K562 (cell line): ENCODE measurements around the gene OR52J3. TPM values are rescaled to one million over a fixed set of nuclear protein-coding genes. Genes with fewer than 3 reads are reported as not detected.

Source experiments
- E2F5 ChIP-seq: sonication (generic); formaldehyde crosslinking; IDR thresholded peaks from 2 replicates; pipeline ENCODE4 v1.8.0; 2022; ENCODE audit warnings: mild to moderate bottlenecking, missing genetic modification reagents
- FOXO4 ChIP-seq: fragments of 450-650 bp; formaldehyde crosslinking; IDR thresholded peaks from 2 replicates; pipeline ENCODE4 v1.4.0; 2020; ENCODE audit warnings: mild to moderate bottlenecking, moderate library complexity
- GATAD2A ChIP-seq: fragments of 450-650 bp; IDR thresholded peaks from 2 replicates; pipeline ENCODE4 v1.6.1; 2017
- MYC ChIP-seq, 2 experiments: fragments of 250-450 bp in 1 of 2; sonication (Bioruptor Pico) in 1 of 2; IDR thresholded peaks; 2 replicates each; pipeline versions ENCODE4 v1.5.1 to v1.6.1; 2012 to 2021; ENCODE audit warnings: low read depth in 2 of 2, borderline replicate concordance in 1 of 2, improper control_type of control experiment in 1 of 2, low read length in 1 of 2, mild to moderate bottlenecking in 1 of 2, moderate library complexity in 1 of 2
- SRSF7 ChIP-seq: fragments of 200-400 bp; formaldehyde crosslinking; optimal IDR thresholded peaks from 2 replicates; pipeline ENCODE3; 2017; ENCODE audit warnings: mild to moderate bottlenecking, low read depth, low read length
- THAP12 ChIP-seq: fragments of 250-450 bp; sonication (Bioruptor Pico); IDR thresholded peaks from 2 replicates; pipeline ENCODE4 v1.9.0; 2021; ENCODE audit warnings: mild to moderate bottlenecking, inconsistent platforms
- TOE1 ChIP-seq, 2 experiments: fragments of 450-650 bp in 1 of 2; sonication (generic) in 1 of 2; formaldehyde crosslinking in 1 of 2; IDR thresholded peaks; 2 replicates each; pipeline versions ENCODE4 v1.7.1 to v1.8.0; 2016 to 2022; ENCODE audit warnings: borderline replicate concordance in 2 of 2, mild to moderate bottlenecking in 2 of 2, antibody characterized with exemption in 1 of 2, inconsistent platforms in 1 of 2, low read depth in 1 of 2, missing genetic modification reagents in 1 of 2, moderate library complexity in 1 of 2
- ZBTB40 ChIP-seq, 2 experiments: fragments of 450-650 bp in 1 of 2; sonication (generic) in 1 of 2; formaldehyde crosslinking in 1 of 2; IDR thresholded peaks; 2 replicates each; pipeline versions ENCODE4 v1.7.1 to v1.9.0; 2016 to 2022; ENCODE audit warnings: inconsistent platforms in 1 of 2, mild to moderate bottlenecking in 1 of 2, missing genetic modification reagents in 1 of 2
- ZNF395 ChIP-seq: fragments of 200-800 bp; sonication (Bioruptor generic); IDR thresholded peaks from 2 replicates; pipeline ENCODE4 v1.6.1; 2017; ENCODE audit warnings: missing genetic modification characterization, missing compliant biosample characterization
- ZNF444 ChIP-seq: fragments of 250-450 bp; sonication (Bioruptor Pico); IDR thresholded peaks from 2 replicates; pipeline ENCODE4 v1.4.0; 2020; ENCODE audit warnings: mild to moderate bottlenecking, moderate library complexity
- polyA plus RNA-seq, 8 experiments: library from polyadenylated mRNA; depleted of rRNA in 4 of 8; stranded (reverse) in 5 of 8; unstranded in 3 of 8; fragments of >200 nt; fragmentation: Nextera tagmentation in 2 of 8; fragmentation: Illumina TruSeq in 1 of 8; extraction: Ambion mirVana in 2 of 8; extraction: Trizol in 1 of 8; gene quantifications; 2 replicates each; pipeline versions ENCODE4 v1.2.1 to v1.2.3, GENCODE V29; 2011 to 2014; ENCODE audit warnings: inconsistent platforms in 1 of 8, missing spikeins in 1 of 8
- total RNA-seq, 7 experiments: library from RNA; depleted of rRNA in 6 of 7; stranded (reverse); fragments of >200 nt in 6 of 7; fragmentation: Illumina TruSeq in 2 of 7; extraction: Trizol in 2 of 7; gene quantifications; 2 replicates each; pipeline versions ENCODE4 v1.2.1 to v1.2.3, GENCODE V29; 2011 to 2021; ENCODE audit warnings: low replicate concordance in 1 of 7

The OR52J3 gene
- total and polyA plus RNA-seq, 9 of the 15 experiments (the other 6 are each of a cell fraction or from before 2014, with no cell fraction given): not detected

- TF ChIP-seq TOE1 (IDR thresholded peaks at IDR 0.05; ENCODE audit: borderline replicate concordance): no peak
- TF ChIP-seq TOE1 (CRISPR knock-in tag; IDR thresholded peaks at IDR 0.05; ENCODE audit: borderline replicate concordance, low read depth): no peak
- TF ChIP-seq SRSF7: no peak
- no peak for TF ChIP-seq MYC (IDR thresholded peaks at IDR 0.05; ENCODE audit: low read depth, low read length)
- TF ChIP-seq MYC (CRISPR knock-in tag; IDR thresholded peaks at IDR 0.05; ENCODE audit: borderline replicate concordance, low read depth): no peak
- no peak for TF ChIP-seq FOXO4
- TF ChIP-seq E2F5 (CRISPR knock-in tag): no peak
- TF ChIP-seq THAP12 (CRISPR knock-in tag): no peak
- no peak for TF ChIP-seq ZNF444
- no peak for TF ChIP-seq GATAD2A
- TF ChIP-seq ZBTB40 (IDR thresholded peaks at IDR 0.05): no peak
- no peak for TF ChIP-seq ZBTB40 (CRISPR knock-in tag; IDR thresholded peaks at IDR 0.05)
- TF ChIP-seq ZNF395: no peak
Observed at GRCh38 chr11:5042091-5042490, 4.2 kb upstream of the OR52J3 start (continued).
